GM19397 (cell line): ENCODE data around the gene UCKL1.
A peak's percentile ranks its signal among the peaks of the same experiment; 100 is the strongest.
"Not testable (repeated sequence)": the region's sequence is repeated elsewhere in the genome, so short reads cannot be mapped to it uniquely, and the experiment has no call there.

ENCODE experiments used
- ATAC-seq: cut with Tn5 transposase; IDR thresholded peaks from one replicate; pipeline ENCODE4 v1.9.1; 2021; ENCODE audit warnings: mild to moderate bottlenecking, moderate library complexity; ENCODE audit not compliant: unreplicated experiment

The UCKL1 gene

GRCh38 chr20:63955827-63956663, at the start of gene UCKL1:
TSS of gene UCKL1 (minus strand) at chr20:63956416. CDS start at chr20:63956372, 44 bp downstream.
- peak; percentile 62 for ATAC-seq

DNA sequence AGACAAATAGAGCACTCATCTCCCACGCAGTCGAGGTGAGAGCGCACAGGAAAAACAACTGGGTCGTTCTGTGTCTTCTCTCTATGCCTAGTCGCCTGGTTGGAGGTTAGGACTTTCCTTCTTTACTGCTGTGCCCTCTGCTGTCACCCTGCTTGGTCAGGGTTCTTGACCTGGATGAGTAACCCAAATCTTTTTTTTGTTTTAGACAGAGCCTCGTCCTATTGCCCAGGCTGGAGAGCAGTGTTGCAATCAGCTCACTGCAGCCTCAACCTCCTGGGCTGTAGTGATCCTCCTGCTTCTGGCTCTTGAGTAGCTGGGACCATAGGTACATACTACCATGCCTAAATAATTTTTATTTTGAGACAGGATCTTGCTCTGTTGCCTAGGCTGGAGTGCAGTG, 49.2 kb upstream of the UCKL1 start:
- ATAC-seq, result no peak

DNA sequence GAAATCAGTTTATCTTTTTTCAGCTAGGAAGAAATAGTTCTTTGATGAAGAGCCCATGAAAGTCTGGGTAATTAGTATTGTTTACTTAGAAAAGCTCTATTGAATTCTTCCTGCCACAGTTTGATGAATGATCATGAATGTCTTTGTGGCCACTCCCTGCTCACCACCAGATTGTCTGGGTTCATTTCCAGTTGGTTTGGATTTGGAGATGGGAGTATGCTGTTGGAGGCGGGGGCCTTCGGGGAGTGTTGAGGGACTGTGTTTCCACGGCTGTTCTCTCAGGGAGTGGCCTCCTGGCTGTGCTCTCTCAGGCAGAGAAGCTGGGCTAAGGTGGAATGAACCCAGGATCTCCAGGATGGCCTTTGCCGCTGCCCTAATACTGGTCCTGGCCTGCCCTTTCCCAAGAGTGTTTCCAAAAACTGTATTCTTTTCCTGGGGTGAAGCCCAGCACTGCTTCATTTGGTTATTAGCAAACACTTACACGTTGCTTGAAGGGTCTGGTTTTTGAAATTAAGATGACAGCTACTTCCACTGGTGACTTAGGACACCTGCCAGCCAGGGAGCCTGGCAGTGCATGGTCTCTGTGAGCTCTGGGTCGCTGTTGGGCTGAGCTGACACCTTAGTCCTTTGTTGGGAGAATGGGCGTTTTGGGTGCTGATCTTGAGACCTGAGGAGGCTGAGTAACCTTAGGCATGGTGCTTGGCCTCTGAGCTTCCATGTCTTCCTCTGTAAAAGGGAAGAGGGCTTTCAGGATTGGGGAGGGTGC, 47.9 kb upstream of the UCKL1 start:
- no peak for ATAC-seq

DNA sequence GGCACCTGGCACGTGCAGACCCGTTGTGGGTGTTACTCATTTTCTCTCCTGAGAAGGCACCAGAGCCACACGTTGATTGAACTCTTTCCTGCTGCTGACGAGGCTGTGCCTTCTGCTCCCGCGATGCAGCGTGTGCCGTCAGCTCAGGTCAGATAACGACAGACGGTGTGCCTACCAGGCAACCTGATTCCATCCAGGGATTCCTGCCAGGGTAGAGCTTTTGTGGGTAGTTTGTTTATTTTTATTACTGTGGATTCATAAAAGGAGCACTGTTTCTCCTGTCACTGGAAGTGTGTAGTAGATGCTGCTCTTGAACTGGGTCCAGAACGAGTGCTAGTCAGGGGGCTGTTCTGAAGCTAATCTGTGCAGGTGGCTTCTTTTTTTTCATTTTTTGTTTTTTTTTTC, 45.4 kb upstream of the UCKL1 start:
- no peak for ATAC-seq

- ATAC-seq, result no peak
Observed at GRCh38 chr20:64000906-64001305, 44.7 kb upstream of the UCKL1 start.

- ATAC-seq, result no peak
Observed at GRCh38 chr20:63982937-63983336, 26.7 kb upstream of the UCKL1 start.

DNA sequence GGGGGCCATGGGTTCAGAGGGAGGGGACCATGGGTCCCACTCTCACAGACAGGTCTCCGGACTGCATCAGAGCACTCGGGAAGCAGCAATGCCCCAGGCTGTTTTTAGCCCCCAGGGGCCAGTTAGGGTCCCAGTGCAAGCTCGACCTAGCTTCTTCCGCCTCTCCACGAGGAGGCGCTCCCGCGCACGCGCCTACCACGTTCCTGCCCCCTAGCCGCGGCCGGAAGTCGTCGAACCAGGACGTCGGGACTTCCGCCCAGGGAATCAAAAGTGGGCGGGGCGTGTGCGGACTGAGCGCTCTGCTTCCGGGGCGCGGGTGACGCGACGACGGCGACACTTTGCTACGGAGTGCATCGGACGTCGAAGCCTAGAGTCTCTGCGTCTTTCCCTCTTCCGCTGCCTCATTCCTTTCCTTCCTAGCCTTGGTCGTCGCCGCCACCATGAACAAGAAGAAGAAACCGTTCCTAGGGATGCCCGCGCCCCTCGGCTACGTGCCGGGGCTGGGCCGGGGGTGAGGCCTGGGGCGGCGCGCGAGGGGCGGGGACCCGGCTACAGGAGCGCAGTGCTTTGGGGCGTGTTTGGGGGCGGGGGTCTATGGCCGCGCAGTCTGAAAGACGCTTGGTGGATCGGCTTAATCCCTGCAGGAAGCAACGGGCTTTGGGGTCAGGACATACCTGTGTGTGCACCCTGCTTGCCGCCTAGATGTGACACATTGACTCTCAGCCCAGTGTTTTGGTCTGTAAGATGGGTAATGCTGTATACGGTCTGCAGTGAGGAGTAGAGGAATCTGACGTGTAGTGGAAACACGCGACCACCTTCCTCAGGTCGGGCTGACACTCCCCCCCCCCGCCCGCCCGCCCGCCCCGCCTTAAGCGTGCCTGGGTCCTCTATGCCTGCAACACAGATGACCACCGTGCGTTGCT, 24.9 kb upstream of the UCKL1 start, which contains the start of gene PRPF6:
TSS of gene PRPF6 (plus strand) at position 327 of the 923 bp plus-strand sequence. CDS start at position 441, 114 bp downstream.
- ATAC-seq, result peak; percentile 61

DNA sequence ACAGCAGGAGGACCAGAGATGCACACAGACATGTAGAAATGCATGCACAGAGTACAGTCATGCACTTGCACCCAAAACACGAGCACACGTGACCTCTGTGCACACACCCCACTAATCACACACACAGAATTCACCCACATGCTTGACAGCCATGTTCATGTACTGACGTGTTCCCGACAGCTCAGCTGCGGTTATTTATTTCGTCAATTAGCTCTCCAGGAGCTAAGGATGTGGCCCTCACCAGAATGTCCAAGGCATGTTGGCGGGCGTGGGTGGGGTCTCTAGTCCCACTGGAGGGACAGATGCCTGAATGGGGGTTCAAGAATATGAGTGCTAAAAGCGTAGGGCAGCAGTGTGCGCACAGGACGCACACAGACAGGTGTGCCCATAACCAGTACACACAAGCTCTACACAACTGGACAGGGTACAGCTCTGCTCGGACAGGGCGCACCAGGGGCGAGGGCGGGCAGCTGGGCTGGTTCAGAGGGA, 24.1 kb upstream of the UCKL1 start:
- peak; percentile 2 for ATAC-seq

DNA sequence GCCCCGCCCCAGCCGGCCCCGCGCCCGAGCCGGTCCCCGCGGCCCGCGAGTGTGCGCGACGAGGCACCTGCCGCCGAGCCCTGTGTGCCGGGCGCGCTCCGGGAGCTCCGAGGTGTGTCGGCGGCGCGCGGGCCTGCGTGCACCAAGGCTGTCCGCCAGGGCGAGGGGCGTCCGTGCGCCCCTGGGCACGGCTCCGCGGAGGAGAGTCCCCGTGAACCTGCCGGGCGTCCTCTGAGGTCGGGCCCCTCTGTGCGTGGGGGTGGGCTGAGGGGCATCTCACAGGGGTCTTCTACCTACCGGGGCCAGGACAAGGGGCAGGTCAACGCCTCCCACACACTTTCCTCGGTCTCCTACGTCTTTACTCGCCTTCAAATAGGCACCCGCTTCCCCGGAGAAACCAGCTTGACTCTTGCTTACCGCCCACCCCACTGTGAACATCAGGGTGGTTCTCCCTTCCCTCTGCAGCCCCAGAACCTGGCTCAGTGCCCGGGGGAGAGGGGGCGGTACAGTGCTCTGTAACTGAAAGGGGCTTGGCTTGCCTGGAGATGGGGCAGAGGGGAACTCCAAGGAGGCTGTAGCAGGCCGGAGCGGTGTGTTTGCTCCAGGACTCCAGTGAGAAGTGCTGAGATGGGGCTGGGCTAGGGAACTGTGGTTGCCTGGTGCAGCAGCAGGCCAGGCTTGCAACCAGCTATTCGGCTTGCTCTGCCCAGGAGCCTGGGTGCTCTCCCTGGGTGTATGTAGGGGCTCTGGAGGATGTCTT, 23.5 kb upstream of the UCKL1 start, which contains the start of gene SAMD10:
TSS of gene SAMD10 (minus strand) at position 86 of the 760 bp plus-strand sequence. CDS start 175 bp downstream, outside the sequence.
- ATAC-seq, result peak; percentile 26

GRCh38 chr20:63979229-63979556, 23.0 kb upstream of the UCKL1 start:
- ATAC-seq, result no peak

DNA sequence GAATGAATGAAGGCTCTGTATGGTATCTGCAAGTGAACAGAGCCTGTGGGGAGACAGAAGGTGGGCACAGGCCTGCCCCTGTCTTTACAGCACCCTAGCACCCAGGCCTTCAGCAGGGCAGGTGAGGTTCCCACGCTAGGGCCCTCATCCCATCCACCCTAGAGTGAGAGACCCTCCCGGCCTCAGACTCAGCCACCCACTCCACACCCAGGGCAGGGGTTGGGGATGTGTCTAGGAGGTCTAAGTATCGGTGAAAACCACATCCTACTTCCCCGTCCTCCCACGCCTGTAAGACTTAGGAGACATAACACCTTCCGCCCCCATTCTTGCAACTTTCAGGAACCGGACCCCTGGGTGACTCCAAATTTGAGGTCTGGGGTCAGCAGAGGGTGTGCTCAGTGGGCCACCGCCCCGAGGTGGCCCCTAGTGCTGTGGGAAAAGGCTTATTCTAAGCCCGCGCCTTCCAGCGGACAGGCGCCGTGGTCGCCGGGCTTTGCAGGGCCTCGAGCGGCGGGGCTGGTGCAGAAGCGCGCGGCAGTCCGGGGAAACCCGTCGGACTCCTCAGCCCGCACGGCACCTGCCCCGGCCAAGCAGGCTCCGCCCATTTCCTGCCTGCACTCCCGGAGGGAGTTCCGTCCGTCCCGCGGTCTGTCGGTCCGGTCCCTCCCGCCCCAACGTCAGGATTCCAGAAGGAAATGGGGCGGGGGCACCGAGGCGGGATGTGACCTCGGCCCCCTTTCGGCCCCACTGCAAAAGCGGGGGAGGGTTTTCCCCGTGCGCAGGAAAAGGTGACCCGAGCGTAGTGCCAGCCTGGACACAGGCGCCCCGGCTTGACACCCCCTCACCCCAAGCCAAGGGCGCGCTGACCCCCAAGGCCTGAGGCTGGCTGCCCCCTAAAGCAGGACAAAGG, 22.4 kb upstream of the UCKL1 start:
- ATAC-seq, result peak; percentile 36

- no peak for ATAC-seq
Observed at GRCh38 chr20:63977739-63978276, 21.6 kb upstream of the UCKL1 start.

GRCh38 chr20:63976980-63977738, 20.9 kb upstream of the UCKL1 start:
- ATAC-seq, result no peak

- ATAC-seq, result not testable (repeated sequence)
Observed at GRCh38 chr20:63976511-63976910, 20.3 kb upstream of the UCKL1 start.

DNA sequence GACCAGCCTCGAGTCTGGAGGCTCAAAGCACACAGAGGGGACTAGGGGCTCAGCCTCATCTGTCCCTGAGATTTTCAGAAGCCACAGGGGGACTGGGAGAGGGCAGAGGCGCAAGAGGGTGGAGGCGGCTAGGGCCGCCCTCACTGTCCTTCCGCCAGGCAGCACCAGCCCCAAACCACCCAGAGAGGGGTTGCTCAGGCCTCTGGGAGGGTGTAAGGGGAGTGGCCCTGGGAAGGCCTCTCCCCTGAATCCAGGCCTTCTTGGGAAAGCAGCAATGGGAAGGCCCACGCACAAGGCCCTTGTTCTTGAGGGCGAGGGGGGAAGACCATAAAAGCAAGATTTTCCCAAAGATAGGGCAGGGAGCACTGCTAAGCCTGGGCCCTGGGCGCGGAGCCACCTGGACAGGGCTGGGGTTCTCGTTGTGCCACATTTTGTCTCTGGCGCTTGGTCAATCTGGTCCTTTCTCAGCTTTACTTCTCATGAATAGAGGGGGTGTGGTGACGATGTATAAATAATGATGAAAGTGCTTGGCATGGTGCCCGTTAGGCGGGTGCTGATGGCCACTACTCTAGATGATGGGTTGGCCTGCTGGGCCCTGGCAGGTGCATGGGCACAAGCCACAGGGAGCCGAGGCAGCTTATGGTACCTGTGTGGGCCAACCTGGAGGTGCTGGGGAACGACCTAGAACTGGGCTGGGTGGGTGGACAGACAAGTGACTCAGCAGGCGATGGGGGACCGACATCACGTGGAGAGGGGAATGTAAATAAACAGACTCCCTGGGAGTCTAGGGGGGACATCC, 18.4 kb upstream of the UCKL1 start:
- no peak for ATAC-seq

- ATAC-seq, result no peak
Observed at GRCh38 chr20:63973636-63974401, 17.6 kb upstream of the UCKL1 start.
